T-helper 1 cell (primary cell): ENCODE measurements around the gene EFCAB14.
"Not testable (repeated sequence)": the region's sequence is repeated elsewhere in the genome, so short reads cannot be mapped to it uniquely, and the experiment has no call there.

ENCODE experiments used
- DNase-seq, 5 donors: peaks; one replicate each; pipeline ENCODE4 v3.0.0-alpha.2; 2012 to 2020

The EFCAB14 gene

GRCh38 chr1:46652321-46653100 is 66.4 kb downstream of the EFCAB14 start:
- no peak for DNase-seq

- not testable (repeated sequence) for DNase-seq
Observed at GRCh38 chr1:46651152-46651551, 67.8 kb downstream of the EFCAB14 start.

GRCh38 chr1:46650491-46650890 is 68.4 kb downstream of the EFCAB14 start:
- no peak for DNase-seq

- no peak for DNase-seq
Observed at GRCh38 chr1:46649764-46650163, 69.2 kb downstream of the EFCAB14 start.

GRCh38 chr1:46647611-46648010 is 71.3 kb downstream of the EFCAB14 start:
- no peak for DNase-seq

GRCh38 chr1:46646844-46647243 is 72.1 kb downstream of the EFCAB14 start:
- no peak for DNase-seq

- no peak for DNase-seq
Observed at GRCh38 chr1:46646331-46646730, 72.6 kb downstream of the EFCAB14 start.

GRCh38 chr1:46645815-46646214 is 73.1 kb downstream of the EFCAB14 start:
- no peak for DNase-seq

- no peak for DNase-seq
Observed at GRCh38 chr1:46643368-46643775, 75.5 kb downstream of the EFCAB14 start.

GRCh38 chr1:46642115-46642680 is 76.7 kb downstream of the EFCAB14 start:
- DNase-seq = no peak

GRCh38 chr1:46639547-46639946 is 79.4 kb downstream of the EFCAB14 start:
- DNase-seq = no peak

GRCh38 chr1:46638921-46639320 is 80.0 kb downstream of the EFCAB14 start:
- DNase-seq = no peak

- no peak for DNase-seq
Observed at GRCh38 chr1:46637444-46638083, 81.3 kb downstream of the EFCAB14 start.

GRCh38 chr1:46635205-46635604 is 83.7 kb downstream of the EFCAB14 start:
- no peak for DNase-seq

- DNase-seq = no peak
Observed at GRCh38 chr1:46630719-46631118, 88.2 kb downstream of the EFCAB14 start.
